Activated T-helper 9 cell treated with anti-CD3 and anti-CD28 coated beads, Interleukin-2, amount 50 U/mL, for 16 hours (primary cell): ENCODE data around the gene STK32C.
"Not testable (repeated sequence)": the region's sequence is repeated elsewhere in the genome, so short reads cannot be mapped to it uniquely, and the experiment has no call there.

Source experiments
- DNase-seq: peaks from one replicate; pipeline ENCODE4 v3.0.0-alpha.2; 2020; ENCODE audit warnings: low read depth

STK32C gene

DNA sequence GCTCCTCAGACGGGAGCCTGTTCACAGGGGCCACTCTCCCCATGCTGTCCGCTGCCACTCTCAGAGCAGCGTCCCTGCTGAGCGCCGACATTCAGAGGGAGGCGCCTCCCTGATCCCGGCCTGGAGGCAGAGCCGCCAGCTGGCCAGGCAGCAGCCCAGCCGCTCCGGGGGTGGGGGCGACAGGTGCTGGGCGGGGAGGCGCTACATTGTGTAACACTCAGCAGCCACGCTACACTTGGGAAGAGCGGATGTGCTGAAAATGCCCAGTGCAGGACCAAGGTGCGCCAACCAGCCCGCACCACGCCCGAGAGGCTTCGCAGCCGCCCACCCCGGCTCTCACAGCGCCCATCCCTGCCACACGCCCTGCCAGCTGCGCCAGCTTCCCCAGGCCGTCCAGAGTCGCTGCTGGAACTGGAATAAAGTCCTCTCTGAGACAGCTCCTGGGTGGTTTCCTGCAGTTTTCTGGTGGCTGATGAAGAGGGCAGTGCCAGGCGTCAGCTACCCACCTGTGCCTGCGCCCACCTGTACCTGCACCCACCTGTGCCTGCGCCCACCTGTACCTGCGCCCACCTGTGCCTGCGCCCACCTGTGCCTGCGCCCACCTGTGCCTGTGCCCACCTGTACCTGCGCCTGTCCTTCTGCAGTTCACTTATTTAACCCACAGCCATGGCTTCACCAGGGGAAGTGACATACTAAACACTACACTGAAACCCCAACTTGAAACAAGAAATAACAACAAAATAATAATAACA is 25.7 kb downstream of the STK32C start:
- DNase-seq, result no peak

GRCh38 chr10:132280646-132281074 is 27.1 kb downstream of the STK32C start:
- no peak for DNase-seq

DNA sequence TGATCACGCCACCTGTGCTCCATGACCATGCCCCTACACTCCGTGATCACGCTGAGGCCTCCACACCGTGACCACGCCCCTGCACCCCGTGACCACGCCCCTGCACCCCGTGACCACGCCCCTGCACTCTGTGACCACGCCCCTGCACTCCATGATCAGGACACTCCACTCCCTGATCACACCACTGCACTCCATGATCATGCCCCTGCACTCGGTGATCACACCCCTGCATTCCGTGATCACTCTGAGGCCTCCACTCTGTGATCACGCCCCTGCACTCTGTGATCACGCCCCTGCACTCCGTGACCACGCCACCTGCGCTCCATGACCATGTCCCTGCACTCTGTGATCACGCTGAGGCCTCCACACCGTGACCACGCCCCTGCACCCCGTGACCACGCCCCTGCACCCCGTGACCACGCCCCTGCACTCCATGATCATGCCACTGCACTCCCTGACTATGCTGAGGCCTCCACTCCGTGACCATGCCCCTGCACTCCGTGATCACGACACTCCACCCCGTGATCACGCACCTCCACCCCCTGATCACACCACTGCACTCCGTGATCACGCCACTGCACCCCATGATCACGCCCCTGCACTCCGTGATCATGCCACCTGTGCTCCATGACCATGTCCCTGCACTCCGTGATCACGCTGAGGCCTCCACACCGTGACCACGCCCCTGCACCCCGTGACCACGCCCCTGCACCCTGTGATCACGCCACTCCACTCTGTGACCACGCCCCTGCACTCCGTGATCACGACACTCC is 27.7 kb downstream of the STK32C start:
- DNase-seq, result no peak

- no peak for DNase-seq
Measured at GRCh38 chr10:132277311-132277741, 30.4 kb downstream of the STK32C start.

- no peak for DNase-seq
Measured at GRCh38 chr10:132276706-132277105, 31.0 kb downstream of the STK32C start.

GRCh38 chr10:132276179-132276675 is 31.5 kb downstream of the STK32C start:
- no peak for DNase-seq

DNA sequence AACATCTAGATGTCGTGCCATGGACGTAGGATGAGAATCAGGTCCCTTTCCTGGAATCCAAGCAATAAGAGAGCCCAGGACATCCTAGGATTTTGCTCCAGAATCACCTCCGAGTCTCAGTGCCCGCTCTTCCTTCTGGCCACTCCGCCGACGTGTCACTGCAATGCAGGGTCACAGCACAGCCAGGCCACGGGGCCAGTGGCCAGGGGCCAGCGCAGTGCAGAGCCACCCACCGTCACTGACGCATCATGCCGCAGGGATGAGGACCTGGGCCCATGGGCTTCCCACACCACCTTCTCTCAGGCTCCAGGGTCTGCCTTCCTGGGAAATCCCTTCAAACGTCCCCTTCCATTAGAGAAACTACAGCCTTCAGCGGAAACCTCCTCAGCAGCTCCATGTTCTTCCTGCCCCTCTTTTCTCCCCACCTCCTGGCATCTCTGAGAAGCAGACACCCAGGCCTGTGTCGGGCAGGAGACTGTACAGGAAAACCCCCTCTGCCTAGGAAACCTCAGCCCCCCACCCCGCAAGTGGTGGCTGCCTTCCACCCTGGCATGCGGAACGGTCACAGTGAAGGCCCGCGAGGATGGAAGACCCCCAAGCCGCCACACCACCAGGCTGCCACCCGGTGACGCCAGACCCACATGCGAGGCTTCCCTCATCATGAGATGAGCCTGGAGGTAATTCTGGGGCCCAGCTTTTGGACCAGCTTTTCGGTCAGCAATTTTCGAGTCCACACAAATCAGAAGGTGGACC is 32.1 kb downstream of the STK32C start:
- DNase-seq, result no peak

GRCh38 chr10:132274986-132275385 is 32.8 kb downstream of the STK32C start:
- no peak for DNase-seq

- DNase-seq, result no peak
Measured at GRCh38 chr10:132274581-132274980, 33.2 kb downstream of the STK32C start.

GRCh38 chr10:132273966-132274365 is 33.8 kb downstream of the STK32C start:
- DNase-seq, result no peak

GRCh38 chr10:132273304-132273944 is 34.3 kb downstream of the STK32C start:
- no peak for DNase-seq

- no peak for DNase-seq
Measured at GRCh38 chr10:132272231-132272971, 35.3 kb downstream of the STK32C start.

DNA sequence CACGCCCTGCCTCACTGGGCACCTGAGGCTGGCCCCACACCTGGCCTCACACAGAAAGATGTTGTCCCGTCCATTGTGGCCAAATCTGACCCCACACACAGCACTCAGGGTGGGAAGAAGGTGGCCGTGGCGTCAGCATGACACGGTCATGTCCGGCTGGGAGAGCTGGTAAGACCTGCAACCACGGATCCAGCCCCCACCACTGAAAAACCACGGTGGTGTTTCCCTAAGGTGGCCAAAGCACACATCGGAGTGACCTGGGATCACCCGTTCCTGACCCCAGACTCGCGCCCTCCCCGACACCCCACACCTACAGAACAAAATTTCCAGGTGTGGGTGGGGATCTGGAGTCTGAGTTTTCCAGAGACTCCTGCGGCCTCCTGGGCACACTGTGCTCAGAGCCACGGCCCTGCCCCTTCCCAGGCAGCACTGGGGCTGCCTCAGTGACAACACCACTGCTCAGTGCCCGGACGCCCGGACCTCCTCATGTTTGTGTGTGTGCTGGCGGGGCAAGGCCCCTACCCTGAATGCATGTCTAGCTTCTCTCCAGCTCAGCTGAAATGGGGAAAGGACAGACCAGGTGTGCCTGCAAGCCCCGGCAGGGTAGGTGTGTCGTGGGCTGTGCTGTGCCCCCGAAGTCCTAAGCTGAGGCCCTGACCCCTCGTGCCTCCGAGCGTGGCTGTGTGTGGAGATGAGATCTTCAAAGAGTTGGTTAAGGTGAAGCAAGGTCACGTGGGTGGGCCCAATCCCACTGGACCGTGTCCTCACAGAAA is 36.1 kb downstream of the STK32C start:
- no peak for DNase-seq

DNA sequence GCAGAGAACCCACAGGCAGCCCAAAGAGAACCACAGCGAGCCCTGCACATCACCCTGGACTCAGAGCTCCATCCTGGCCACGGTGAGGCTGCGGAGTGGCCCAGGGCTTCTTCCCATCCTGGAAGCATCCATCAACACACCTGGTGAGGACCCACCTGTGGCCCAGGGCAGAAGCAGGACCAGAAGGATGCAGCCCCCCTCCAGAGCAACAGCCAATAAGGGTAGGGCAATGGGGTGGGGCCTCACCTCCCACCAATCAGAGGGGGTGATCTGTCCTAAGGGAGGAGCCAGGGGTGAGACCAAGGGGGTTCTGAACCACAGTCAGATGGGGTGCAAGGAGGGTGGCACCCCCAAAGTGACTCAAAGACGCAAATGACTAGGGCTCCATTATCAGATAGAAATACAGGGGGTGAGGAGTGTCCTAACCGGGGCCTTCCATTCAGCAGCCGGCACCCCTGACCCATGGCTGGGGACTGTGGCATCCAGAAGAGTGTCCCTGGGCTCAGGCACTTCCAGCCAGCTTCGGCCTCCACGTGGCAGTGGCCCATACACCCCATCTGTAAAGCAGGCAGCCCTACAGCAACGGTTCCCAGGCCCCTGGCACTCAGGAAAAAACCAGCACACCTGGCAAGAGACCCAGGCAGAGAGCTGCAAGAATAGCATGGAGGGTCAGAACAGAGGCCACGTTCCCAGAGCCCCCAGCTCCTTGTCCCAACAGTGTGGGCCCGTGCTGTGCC is 36.9 kb downstream of the STK32C start:
- DNase-seq, result no peak

DNA sequence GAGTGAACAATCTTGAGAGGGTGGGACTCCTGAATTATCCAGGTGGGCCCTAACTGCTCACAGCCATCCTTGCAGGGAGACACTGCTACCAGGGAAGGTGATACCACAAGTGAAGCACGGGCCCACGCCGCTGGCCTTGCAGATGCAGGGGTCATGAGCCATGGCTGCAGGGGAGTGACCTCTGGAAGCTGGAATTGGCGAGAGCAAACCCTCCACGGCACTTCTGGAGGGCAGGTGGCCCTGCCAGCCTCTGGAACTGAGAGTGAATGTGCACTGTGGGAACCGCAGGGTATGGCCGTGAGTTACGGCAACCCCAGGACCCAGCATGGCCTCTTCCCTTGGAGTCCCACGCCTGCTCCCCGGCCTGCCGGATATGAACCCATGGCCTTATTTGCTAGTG is 37.5 kb downstream of the STK32C start:
- no peak for DNase-seq

- DNase-seq, result no peak
Measured at GRCh38 chr10:132269266-132270230, 38.2 kb downstream of the STK32C start.

DNA sequence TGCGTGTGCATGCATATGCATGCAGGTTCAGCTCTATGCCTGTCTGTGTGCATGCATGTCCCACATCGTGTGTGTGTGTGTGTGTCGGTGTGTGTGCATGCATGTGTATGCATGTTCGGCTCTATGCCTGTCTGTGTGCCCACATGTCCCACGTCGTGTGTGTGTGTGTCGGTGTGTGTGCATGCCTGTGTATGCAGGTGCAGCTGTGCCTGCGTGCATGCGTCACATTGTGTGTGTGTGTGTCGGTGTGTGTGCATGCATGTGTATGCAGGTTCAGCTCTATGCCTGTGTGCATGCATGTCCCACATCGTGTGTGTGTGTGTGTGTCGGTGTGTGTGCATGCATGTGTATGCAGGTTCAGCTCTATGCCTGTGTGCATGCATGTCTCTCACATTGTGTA is 39.8 kb downstream of the STK32C start:
- DNase-seq, result not testable (repeated sequence)

GRCh38 chr10:132266594-132267161 is 41.1 kb downstream of the STK32C start:
- DNase-seq, result no peak
